OCI-LY7 (cell line): Measurements from ENCODE around the gene BRDT.

Experiments
- CTCF ChIP-seq: fragments of 200-600 bp; sonication (generic); conservative IDR thresholded peaks from 2 replicates; pipeline ENCODE4 v1.5.1; 2014; ENCODE audit warnings: mild to moderate bottlenecking, antibody characterized with exemption, low read length, moderate library complexity, mixed read lengths
- EZH2phosphoT487 ChIP-seq: fragments of 200-600 bp; sonication (generic); IDR thresholded peaks from 2 replicates; pipeline ENCODE4 v1.6.1; 2018; ENCODE audit warnings: low read depth, borderline replicate concordance, mild to moderate bottlenecking, mixed run types, antibody characterized with exemption, low read length, moderate library complexity, mixed read lengths

DNA sequence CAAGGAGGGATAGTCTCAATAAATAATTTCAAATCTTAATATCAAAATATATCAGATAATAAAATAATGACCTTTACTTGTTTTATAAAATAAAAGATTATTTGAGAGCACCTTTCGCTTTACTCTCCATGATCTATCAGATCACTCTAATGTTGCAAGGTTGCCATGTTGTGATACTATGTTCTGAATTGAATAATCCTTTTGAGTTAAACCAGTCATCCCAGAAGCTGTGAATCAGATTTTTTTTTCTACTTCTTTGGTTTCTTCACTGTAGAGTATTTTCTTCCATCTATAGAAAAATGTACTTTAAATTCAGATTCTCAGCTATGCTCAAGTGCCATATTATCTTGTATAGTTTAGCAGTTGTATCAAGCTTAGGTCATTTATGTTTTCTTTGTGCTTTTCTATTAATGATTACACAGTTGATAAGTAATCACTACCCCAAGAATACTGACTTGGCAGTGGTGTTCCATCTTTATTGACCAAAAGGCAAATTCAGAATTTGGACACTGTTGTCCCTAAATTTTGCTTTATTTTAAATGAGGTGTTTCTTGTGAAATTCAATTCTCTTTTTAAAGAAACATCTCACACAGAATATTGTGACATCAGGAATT, 32.9 kb downstream of the BRDT start:
- no peak for TF ChIP-seq CTCF
- TF ChIP-seq EZH2phosphoT487 = no peak
